Measurements from ENCODE around the gene IKZF2.

The IKZF2 gene

DNA sequence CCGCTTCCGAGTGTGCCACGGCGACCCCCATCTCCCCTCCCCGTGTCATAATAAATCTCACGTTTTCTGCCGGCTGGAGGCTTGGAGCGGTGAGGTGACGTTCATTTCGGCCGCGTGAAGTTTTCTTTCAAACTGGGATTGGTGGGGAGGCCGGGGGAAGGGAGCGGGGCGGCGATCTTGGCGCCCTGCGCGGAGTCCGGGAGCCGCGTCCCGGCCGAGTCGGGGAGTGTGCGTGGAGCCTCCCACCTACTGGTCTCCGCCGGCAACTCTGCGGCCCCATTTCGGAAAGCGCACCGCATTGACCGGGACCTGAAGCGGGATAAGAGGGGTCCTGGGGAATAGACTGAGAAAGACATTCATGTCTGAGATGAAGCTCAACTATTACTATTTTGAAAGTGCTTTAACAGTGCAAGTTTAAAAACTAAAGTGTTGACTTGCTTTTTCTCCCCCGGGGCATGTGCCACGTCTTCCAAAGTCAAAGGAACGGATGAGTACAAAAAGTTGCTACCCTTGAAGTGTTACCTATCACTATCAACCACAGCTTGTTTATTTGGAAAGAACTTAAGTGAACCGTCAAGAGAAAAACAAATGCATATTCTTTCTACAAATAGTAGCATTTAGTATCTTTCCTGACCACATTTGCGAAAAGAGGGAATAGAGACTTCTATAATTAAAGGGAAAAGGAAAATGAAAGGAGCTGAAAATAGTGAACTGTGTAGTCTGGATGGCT, 818 bp upstream of the IKZF2 start:
- DNase-seq (ENCODE audit: low spot score), result peak; percentile 65

- DNase-seq (ENCODE audit: low spot score), result peak; percentile 35
Observed at GRCh38 chr2:213150315-213151097, 906 bp downstream of the IKZF2 start.

GRCh38 chr2:213149949-213150314, 1.5 kb downstream of the IKZF2 start:
- peak; percentile 19 for DNase-seq (ENCODE audit: low spot score)

DNA sequence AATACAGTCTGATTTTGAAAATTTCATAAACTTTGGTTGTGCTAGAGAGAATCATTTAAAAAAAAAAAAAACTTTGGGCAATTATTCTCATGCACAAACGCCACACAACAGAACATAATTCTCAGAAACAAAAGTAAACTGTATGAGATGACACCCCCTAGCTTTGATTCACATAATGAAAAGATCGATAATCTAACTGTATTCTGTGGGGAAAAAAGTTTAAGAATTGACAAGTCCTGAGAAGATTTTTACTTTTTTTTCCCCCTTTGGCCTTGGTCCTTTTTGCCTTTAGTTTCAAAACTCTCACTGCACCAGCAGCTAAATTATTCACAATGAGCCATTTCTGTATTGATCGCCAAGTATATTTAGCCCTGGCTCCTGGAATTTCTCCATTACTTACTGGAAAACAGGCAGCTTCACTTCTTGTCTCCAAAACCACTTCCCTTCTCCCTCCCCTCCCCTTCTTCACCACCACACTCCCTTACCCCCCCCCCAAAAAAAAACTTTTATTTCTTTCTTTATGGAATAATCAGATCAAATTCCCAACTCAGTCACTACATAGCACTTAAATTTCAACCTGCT, 2.0 kb downstream of the IKZF2 start:
- peak; percentile 23 for DNase-seq (ENCODE audit: low spot score)

DNA sequence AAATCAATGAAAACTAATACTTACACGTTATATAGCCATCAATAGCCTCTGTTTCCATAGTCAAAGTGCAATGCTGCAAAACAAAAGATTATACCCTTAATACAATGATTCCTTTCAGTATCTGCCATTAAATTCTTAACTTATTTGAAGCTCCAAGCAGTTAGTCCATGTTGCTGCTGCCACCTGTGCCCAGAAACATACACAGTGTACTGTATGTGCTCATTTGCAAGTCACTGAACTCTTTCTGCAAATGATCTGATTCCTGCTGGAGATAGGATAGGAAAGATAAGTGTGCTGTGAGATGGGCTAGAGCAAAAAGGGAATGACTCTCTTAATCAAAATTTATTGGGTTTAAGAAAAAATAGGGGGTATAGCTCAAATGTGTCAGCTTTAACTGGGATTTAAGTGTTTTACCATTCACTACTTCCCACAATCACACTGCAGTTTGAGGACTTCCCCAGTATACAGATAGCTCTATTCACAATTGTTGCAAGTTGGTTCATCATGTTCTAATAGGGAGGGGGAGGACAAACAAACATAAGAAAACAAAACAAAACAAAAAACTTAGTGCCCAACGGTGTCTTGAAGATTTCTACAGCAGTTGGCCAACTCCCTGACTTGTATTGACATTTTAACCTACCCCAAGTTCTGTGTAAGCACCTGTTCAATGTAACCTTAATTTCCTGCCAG, 2.7 kb downstream of the IKZF2 start:
- peak; percentile 49 for DNase-seq (ENCODE audit: low spot score)

- DNase-seq (ENCODE audit: low spot score), result no peak
Observed at GRCh38 chr2:213147538-213147937, 3.9 kb downstream of the IKZF2 start.

DNA sequence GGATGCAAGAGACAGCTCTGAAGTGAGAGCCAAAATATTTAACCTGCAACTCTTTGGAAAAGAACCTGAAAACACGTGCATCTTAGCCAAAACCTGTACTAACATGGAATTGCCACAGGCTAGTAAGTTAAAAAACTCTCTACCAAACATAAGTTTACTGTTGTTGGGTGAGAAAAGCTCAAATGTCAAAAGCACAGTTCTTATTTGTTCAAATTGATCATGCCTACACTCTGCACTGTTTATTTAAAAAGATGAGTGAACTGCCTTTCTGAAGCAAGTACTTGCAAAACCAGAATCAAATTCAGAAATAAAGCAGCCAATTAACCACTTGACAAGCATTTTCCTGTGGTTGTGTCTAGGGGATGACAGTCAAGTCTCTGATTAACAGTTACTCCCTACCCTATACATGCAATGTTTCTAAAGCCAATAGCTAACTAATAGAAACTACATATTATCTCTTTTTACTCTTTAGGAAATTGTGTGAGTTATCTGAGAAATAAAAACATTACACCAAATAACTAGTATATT, 5.6 kb downstream of the IKZF2 start:
- no peak for DNase-seq (ENCODE audit: low spot score)

GRCh38 chr2:213137064-213137463, 14.3 kb downstream of the IKZF2 start:
- no peak for DNase-seq (ENCODE audit: low spot score)

DNA sequence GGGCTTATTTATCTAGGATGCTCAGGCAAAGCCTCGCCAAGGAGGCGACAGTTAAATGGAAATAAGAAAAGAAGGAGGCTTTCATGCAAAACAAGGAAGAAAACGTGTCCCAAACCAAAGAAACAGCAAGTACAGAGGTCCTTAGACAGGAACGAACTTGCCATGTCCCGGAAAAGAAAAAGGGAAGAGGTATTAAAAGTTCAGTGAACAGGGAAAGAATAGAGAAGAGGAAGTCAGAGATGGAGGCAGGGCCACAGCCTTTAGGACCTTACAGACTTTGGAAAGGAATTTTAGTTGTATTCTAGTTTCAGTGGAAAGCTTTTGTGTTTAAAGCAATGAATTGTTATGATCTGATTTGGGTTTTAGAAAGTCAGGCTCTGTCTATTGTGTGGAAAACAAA, 22.1 kb downstream of the IKZF2 start:
- peak; percentile 24 for DNase-seq (ENCODE audit: low spot score)

DNA sequence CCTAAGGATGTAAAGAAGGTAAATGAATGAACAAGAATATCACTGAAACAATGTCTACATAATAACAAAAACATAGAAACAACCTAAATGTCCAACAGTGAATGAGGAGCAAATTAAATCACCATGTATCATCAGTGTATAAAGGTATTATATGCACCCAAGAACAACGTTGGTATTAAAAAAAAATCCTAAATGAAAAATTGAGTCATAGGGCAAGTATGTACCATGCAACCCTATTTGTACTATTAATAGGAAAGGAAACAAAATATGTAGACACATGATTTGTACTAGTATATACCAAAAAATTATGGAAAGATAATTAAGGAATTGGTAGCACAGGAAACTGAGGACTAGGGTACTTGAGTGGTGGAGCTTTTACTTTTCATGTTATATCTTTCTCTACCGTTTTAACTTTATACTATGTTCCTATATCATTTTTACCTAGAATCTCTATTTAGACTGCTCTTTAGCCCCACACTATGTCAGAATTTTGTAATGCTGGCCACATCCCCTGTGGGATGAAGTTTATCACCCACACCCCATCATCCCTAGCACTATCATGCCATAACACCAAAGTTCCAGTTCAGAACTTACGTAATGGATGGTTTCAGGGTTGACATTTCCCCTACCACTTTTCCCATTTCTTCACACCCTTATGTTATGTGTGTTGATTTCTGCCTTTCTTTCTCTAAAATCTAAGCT, 25.6 kb downstream of the IKZF2 start:
- no peak for DNase-seq (ENCODE audit: low spot score)

- no peak for DNase-seq (ENCODE audit: low spot score)
Observed at GRCh38 chr2:213122725-213123124, 28.7 kb downstream of the IKZF2 start.

DNA sequence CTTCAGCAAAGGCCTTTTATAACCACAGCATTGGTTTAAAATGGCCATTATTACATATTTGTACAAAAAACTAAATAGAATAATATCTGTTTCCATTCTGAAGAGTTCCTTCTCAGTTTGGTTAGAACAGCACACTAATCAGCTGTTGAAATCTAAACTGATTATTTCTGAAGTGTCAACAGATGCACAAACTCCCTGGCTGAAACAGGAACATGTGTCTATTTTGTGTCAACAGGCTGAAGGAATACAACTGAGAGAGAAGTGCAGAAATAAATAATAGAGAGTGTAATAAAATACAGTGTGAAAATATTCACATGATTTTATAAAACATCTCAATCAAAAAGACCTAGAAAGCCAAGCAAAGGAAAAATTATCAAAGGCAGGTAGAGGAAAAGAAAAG, 29.7 kb downstream of the IKZF2 start:
- DNase-seq (ENCODE audit: low spot score), result no peak

GRCh38 chr2:213119061-213119809, 32.2 kb downstream of the IKZF2 start:
- no peak for DNase-seq (ENCODE audit: low spot score)

- no peak for DNase-seq (ENCODE audit: low spot score)
Observed at GRCh38 chr2:213108308-213108707, 43.1 kb downstream of the IKZF2 start.

- no peak for DNase-seq (ENCODE audit: low spot score)
Observed at GRCh38 chr2:213107728-213108127, 43.7 kb downstream of the IKZF2 start.

GRCh38 chr2:213105212-213105611, 46.2 kb downstream of the IKZF2 start:
- DNase-seq (ENCODE audit: low spot score), result no peak

GRCh38 chr2:213104903-213105202, 46.6 kb downstream of the IKZF2 start:
- no peak for DNase-seq (ENCODE audit: low spot score)

- no peak for DNase-seq (ENCODE audit: low spot score)
Observed at GRCh38 chr2:213104092-213104902, 47.1 kb downstream of the IKZF2 start.

DNA sequence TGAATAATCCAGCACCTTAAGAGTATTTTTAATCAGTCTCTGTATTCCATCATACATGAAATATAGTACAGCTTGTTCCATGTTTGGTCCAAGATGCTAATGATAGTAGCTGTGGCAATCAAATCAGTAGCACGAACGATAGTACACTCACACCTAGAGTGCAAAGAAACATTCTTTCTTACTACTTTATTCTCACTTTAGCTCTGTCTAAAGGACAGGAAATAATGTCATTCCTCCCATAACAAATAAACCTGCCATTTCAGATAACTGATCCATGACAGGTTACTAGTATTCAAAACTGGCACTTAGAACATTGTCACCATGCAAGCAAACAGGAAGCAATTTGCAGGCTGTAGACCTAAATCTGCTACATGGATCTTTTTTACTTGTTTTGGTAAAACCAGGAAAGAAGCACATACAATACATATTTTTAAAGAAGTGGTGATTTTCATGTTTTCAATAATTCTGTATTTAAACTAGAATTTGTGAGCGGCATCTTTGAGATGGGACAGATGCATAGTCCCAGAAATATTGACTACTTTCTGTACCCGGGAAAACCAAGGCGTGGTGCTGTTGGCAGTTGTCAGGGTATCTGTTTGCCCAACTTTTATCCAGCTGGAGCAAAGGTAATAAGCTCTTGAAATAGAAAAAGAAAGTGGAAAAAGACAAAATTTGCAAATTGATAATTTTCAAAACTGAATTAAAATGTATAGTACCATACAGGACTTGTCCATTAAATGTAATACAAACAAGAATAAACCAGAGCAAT, 49.5 kb downstream of the IKZF2 start:
- no peak for DNase-seq (ENCODE audit: low spot score)

DNA sequence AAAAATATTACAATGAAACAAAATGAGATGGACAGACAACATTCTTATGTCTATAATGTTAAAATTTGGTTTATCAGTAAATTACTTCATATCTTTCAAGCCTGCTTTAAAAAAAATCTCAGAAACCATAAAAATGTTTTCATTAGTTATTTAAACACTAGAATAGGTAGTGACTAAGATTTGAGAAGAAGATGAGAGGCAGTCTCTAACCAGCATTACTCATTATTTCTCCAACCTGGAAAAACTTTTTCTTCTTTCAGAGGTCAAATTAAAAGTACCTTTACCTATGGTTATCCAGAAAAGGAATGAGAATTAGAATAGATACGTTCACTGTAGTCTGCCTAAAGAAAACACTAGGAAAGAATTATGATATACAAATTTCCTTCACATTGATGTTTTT, 50.3 kb downstream of the IKZF2 start:
- DNase-seq (ENCODE audit: low spot score), result no peak
